Measurements from ENCODE around the gene CACNB4.

CACNB4 gene

DNA sequence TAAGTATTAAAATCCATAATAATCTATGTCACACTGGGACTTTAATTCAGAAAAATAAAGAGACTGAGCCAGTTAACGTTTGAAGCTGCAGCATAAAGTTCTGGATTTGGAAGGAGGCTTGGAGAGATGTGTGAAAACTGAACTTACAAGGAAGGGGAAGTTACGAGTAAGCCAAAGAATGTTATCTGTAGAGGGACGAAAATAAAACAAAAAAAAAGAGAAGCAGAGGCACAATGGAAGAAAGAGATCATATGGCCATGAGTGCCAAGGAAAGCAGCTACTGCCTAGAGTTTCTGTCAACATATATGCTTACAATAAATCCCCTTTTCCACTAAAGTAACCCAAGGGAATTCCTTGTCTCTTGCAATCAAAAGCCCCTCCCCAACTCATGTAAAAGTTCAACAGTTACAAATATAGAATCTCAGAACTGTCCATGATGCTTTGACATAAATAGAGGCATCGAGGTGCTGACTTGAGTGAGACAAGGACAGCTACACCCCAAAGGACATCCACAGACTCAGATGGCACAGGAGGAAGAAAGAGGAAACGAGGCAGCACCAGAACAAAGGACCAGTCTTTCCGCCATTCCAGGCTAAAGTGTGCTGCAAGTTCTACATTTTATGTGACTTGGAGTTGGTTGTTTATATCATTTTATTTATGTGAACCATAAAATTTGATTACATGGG, 254.5 kb downstream of the CACNB4 start:
- no peak for DNase-seq

- DNase-seq, result no peak
Observed at GRCh38 chr2:151843691-151844061, 255.2 kb downstream of the CACNB4 start.

DNA sequence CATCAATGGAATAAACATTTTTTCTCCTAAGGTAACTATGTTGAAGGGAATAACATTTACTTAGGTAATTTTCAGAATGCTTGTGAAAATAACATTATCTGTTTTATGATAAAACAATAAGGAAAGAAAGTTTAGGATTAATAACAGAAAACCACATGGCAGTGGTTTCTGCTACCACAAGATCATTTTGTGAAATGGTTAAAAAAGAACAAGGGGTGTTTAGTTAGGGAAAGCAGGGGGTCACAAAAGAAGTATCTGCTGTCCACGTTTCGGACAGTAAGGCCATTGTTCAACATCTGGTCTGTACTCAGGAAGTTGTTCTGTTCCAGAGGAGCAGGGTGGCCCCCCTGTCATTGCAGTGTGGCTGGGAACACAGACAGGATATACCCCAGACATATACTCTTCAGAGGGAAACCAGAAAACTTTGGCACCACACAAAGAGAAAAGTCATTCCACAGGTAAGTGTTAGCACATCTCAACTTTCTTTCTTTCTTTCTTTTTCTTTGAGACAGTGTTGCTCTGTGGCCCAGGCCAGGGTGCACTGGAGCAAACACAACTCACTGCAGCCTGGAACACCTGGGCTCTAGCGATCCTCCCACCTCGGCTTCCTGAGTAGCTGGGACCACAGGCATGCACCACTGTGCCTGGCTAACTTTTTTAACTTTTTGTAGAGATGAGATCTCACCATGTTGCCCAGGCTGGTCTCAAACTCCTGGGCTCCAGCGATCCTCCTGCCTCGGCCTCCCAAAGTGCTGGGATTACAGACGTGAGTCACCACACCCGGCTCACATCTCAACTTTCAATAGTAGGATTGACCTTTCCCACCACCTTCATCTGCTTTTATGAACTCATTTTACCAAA, 255.8 kb downstream of the CACNB4 start:
- no peak for DNase-seq

GRCh38 chr2:151841047-151841424, 257.8 kb downstream of the CACNB4 start:
- peak; percentile 82 to 84 for DNase-seq

DNA sequence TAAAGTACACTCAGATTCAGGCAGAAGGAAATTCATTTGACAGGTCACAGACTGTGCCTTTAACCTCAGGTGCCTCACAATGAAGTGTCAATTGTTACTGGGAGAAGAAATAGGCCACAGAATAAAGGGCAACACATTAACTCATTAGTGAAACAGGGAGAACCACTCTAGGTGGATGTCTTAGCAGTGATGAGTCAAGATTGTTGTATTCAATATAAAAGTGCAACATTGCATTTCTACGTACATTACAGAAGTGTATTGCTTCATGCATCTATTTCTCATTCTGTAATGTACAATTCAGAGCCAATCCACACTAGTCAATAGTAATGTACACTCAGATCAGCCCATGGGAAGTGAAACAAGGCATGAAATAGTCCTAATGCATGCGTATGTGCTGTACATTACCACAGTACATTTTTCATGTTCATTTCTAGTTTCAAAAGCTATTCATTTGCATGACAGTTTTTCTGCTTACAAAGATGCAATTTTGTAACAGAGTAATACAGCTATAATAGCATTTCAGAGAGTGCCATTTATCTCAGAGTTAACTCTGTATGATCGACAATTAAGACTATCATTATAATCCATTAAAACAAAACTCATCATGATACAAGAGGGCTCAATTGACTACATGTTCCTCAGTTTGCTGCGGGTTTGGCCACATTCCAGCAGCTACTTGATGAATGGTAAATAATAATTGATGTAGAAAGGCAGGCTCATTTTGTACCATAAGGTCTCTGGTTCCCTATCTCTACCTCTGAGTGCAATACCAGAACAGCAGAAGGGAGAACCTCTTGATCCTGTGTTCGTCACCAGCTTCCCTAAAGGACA, 258.4 kb downstream of the CACNB4 start:
- DNase-seq, result peak in 1 of 2 experiments; percentile 82

DNA sequence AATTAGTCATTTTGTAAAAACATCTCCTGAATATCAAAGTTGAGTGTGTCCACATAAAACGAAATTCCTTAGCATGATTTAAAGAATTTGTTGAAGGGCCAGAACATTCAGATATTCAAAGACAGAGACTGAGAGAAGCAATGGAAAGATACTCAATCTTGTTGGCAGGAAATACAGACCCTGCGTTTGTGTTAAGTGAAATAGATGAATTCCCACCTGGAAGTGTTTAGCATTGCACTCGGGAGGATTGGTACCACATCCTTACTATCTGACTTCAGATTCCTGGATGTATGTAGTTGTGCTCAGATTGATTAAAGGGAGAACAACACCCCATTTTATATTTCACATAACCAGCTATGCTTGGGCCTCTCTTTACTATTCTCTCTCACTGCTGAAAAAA, 260.9 kb downstream of the CACNB4 start:
- no peak for DNase-seq

DNA sequence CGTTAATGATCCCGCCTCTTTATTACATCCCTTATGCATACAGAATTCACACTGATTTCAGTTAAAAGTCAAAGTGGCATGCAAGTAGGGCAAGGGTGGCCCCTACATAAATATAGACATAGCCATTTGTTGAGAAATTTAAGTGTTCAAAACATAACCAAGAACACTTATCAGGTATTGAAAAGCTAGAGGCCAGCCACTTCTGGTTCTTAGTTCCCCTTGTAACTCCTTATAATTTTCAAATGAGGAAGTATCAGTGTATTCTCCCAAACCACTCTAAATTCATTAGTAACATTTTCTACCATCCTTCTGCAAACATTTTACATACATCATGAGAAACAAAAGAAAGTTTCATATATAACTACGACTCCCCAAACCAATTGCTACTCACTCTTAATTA, 264.9 kb downstream of the CACNB4 start:
- DNase-seq, result no peak

GRCh38 chr2:151830961-151831360, 267.9 kb downstream of the CACNB4 start:
- no peak for DNase-seq

DNA sequence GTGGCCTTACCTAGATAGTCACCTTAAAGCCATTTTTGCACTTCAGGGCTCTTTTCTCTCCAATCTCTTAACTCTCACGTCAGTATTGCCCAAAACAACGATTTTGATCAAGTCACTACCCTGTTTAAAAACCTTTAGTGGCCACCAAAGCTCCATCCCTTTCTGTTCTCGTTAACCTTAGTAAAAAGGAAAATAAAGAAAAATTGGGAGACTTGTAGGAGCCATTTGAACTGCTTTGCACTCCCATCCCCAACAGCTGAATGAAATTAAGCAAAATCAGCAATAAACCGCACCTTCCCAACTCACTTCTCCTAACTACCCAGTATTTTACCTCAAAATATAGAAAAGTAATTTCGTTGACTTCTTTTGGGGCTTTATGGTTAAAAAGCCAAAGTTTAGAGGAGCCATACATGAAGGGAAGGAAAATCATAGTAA, 269.9 kb downstream of the CACNB4 start:
- no peak for DNase-seq

DNA sequence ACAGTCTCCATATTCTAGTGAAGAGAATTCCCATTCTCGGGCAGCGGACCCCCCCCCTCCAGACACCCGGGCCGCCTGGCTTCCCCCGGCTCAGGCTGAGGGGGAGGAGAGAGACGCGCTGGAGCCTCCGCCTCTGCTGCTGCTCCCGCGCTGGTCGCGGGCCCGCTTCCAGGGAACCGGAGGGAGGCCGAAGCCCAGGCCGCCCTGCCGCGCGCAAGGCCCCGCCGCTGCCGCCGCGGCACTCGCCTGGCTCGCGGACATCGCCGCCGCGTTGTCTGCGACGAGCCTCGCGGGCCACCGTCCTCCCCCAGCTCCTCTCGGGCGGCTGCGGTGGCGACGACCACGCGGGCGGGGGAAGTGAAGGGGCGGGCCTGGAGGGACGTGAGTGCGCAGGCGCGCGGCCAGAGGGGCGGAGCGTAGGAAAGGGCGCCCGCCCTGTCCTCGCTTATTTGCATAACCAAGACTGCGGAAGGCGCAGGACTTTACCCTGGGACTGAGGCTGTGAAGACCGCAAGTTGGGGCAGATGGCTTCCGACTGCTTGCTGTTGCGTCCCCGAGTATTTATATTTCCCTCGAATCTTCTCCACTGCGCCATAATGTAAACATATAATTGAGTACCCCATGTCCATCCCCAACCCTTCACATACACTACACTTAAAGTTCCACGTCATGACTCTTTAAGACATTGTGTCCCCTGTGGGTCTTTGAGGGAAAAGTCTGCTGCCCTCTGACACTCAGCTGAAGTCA, 270.5 kb downstream of the CACNB4 start, which contains the start of gene ARL5A:
Gene ARL5A, minus strand, starts transcription at position 279 of the 747 bp plus-strand sequence. Its CDS starts 245 bp downstream, at position 34.
- DNase-seq, result peak; percentile 73 to 92

DNA sequence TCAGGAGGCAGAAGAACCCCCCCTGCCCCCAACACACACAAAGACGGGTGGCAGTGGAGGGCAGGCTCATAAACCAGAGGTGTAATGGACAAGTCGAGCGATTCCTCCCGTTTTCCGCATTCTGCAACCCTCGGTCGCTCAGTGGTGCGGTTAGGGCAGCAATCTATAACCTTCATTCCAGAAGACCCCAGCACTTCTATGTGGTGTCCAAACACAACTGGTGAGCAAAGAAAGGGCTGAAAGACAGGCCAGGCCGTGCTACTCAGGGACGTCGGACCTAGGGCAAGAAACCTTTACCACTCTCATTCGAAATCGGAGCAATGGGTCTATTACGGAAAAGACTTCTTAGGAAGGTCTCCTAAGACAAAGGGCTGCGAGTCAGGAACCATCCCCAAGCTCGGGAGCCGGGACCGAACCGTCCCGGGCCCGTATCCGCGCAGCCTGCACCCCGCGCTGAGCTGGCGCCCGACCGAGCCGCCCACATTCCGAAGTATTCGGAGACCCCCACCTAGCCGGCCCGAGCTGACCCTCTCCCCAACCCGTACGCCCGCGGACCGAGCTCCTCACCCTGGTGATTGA, 271.2 kb downstream of the CACNB4 start:
- DNase-seq, result peak in 1 of 2 experiments; percentile 17

- peak in 1 of 2 experiments; percentile 5 for DNase-seq
Observed at GRCh38 chr2:151826737-151827157, 272.1 kb downstream of the CACNB4 start.

GRCh38 chr2:151824886-151825285, 274.0 kb downstream of the CACNB4 start:
- no peak for DNase-seq

DNA sequence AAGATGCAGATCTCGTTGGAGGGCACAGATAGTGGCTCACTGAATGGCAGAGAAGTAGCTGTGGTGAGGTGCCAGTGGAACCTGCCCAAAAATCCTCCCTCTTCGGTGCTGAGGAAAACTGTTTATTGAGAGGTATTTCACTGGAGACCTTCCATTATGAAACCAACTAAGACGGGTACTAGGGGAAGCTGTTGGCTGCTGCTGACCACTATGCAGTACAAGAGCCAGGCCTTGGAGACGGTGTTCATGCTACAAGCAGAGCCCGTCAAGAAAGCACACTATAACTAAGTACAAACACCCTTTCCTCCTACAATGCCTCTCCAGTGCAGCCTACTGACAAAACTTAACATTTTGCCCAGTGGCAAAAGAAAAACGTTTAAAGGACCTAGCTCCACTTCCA, 275.2 kb downstream of the CACNB4 start:
- no peak for DNase-seq

DNA sequence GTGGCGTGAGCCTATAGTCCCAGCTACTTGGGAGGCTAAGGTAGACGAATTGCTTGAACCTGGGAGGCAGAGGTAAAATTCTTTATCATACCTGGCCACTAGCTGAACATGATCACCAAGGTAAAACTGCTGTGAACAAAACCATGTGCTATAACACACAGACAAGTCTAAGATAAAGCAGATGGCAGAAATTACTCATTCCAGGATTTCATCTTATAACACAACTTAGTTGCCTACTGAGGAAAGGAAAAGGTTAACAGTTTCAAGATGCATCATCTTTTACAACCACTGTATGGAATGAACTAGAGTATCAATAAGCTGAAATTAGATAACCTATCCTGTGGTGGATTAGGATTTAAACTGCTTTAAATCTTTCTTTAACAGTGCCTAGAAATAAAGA, 278.9 kb downstream of the CACNB4 start:
- DNase-seq, result no peak

DNA sequence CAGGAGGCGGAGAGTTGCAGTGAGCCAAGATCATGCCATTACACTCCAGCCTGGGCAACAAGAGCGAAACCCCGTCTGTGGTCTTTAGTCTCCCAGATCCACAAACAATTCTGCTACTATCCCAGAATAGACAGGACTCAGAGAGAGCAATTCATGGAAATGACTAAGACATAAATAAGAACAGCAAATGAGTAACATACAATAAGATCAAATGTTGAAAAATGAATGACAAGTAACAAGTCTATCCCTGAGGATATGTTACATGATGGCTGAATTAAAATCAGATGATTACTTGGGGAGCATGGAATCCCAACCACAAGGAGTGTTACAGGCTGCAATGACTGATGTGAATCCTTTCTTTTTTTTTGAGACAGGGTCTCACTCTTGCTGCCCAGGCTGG, 280.9 kb downstream of the CACNB4 start:
- no peak for DNase-seq

GRCh38 chr2:151816843-151817242, 282.0 kb downstream of the CACNB4 start:
- DNase-seq, result no peak

GRCh38 chr2:151815821-151816489, 282.9 kb downstream of the CACNB4 start:
- no peak for DNase-seq

DNA sequence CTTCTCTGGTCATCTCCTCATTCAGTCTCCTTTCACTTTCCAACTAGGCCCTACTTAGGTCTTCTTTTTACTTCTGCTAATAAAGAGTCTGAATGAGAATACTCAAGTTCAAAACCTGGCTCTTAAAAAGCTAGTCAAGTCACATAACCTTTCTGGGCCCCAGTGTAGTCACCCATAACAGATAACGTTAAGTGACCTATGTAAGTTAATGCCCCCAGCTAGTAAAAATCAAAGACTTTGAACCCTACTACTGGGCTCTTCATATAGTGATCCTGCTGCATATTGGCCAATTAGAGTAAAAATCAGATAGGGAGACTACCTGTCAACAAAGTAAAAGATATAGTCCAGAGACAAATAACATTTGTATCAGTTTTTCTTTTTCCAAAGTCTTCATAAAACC, 288.4 kb downstream of the CACNB4 start:
- no peak for DNase-seq

DNA sequence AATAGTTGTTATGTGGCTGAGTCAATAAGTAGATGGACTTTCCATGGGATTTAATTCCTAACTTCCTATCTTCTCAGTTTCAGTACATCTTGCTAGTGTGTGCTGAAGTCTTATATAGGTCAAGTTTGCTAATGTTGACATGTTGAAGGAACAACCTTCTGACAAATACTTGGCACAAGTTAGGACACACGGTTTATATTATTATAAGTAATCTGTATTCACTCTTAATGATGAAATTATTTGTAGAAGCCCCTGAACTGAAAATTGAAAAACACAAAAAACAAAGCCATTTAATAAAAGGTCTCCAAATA, 289.8 kb downstream of the CACNB4 start:
- no peak for DNase-seq

GRCh38 chr2:151808258-151809072, 290.4 kb downstream of the CACNB4 start:
- peak in 1 of 2 experiments; percentile 16 for DNase-seq

Data from NCI-H524 (cell line).